Endothelial cell of umbilical vein (primary cell): ENCODE data around the gene HSPG2. TPM values are rescaled to one million over a fixed set of nuclear protein-coding genes. Genes with fewer than 3 reads are reported as not detected.

Experiments used
- BruUV-seq: library from RNA; stranded (reverse); fragments of 400-500 nt; replicated peaks from 2 replicates; lab custom pipeline; 2021; lab: Mats Ljungman, UMichigan
- CTCF ChIA-PET: fragments of 300-600, 350-600 bp; sonication (Branson Sonifier 250); formaldehyde crosslinking; loops from one replicate; lab custom pipeline; 2021; ENCODE audit warnings: antibody characterized with exemption, inconsistent platforms; lab: Charles Lee
- POLR2A ChIA-PET: fragments of 300-600, 350-600 bp; sonication (Branson Sonifier 250); formaldehyde crosslinking; loops from one replicate; lab custom pipeline; 2021; ENCODE audit warnings: antibody characterized with exemption, inconsistent platforms; lab: Charles Lee
- DNase-seq: peaks from one replicate; pipeline ENCODE4 v3.0.0-alpha.2; 2011; ENCODE audit warnings: low read depth, low spot score
- FAIRE-seq: peaks from 2 replicates; lab custom pipeline; 2011; peaks lifted over from hg19 to GRCh38; lab: Jason Lieb, UNC
- H2AFZ ChIP-seq: 2 replicates; pipeline ENCODE4 v1.6.0; 2012; ENCODE audit warnings: low read depth, low read length, control low read depth, inconsistent platforms
- H3K27ac ChIP-seq: 2 replicates; pipeline ENCODE4 v1.5.1; 2011; ENCODE audit warnings: low read depth, mild to moderate bottlenecking, control low read depth, low read length, moderate library complexity; ENCODE audit not compliant: insufficient read depth
- H3K27me3 ChIP-seq, 2 experiments: 2 replicates each; pipeline versions ENCODE4 v1.6.0 to v1.6.1; 2011; ENCODE audit warnings: low read length in 2 of 2, mixed read lengths in 1 of 2; ENCODE audit not compliant: control insufficient read depth in 2 of 2, insufficient read depth in 2 of 2
- H3K36me3 ChIP-seq, 2 experiments: 2 replicates in 1 of 2; 3 replicates in 1 of 2; pipeline ENCODE4 v1.5.1; 2011; ENCODE audit warnings: low read length in 2 of 2, mild to moderate bottlenecking in 1 of 2, moderate library complexity in 1 of 2; ENCODE audit not compliant: control insufficient read depth in 2 of 2, insufficient read depth in 2 of 2; ENCODE audit errors: extremely low read depth in 1 of 2
- H3K4me1 ChIP-seq: 3 replicates; pipeline ENCODE4 v1.5.1; 2011; ENCODE audit warnings: mild to moderate bottlenecking, low read length; ENCODE audit not compliant: control insufficient read depth, insufficient read depth; ENCODE audit errors: extremely low read depth
- H3K4me2 ChIP-seq: 2 replicates; pipeline ENCODE4 v1.6.1; 2011; ENCODE audit warnings: low read length, control low read depth, mixed read lengths; ENCODE audit not compliant: insufficient read depth
- H3K4me3 ChIP-seq, 3 experiments: fragments of 200-600 bp in 1 of 3; sonication (generic), shearing (Covaris generic) in 1 of 3; replicated peaks in 1 of 3; 2 replicates each; pipeline ENCODE4 v1.5.1; 2011 to 2016; ENCODE audit warnings: control low read depth in 3 of 3, low read length in 3 of 3, mild to moderate bottlenecking in 2 of 3, inconsistent platforms in 1 of 3, low read depth in 1 of 3, moderate library complexity in 1 of 3; ENCODE audit not compliant: insufficient read depth in 1 of 3
- H3K79me2 ChIP-seq: 2 replicates; pipeline ENCODE4 v1.6.0; 2012; ENCODE audit warnings: low read length, inconsistent platforms; ENCODE audit not compliant: control insufficient read depth, insufficient read depth
- H3K9ac ChIP-seq: replicated peaks from 2 replicates; pipeline ENCODE3; 2011; ENCODE audit warnings: low read length, control low read depth; ENCODE audit not compliant: insufficient read depth; ENCODE audit errors: extremely low read depth
- H3K9me1 ChIP-seq: replicated peaks from 3 replicates; pipeline ENCODE4 v1.6.0; 2011; ENCODE audit warnings: mild to moderate bottlenecking, low read length; ENCODE audit not compliant: control insufficient read depth, insufficient read depth; ENCODE audit errors: extremely low read depth
- H3K9me3 ChIP-seq: replicated peaks from 2 replicates; pipeline ENCODE4 v1.5.1; 2012; ENCODE audit warnings: low read length, inconsistent platforms; ENCODE audit not compliant: control insufficient read depth, insufficient read depth
- H4K20me1 ChIP-seq: replicated peaks from 2 replicates; pipeline ENCODE3; 2011; ENCODE audit warnings: mild to moderate bottlenecking, low read length; ENCODE audit not compliant: control insufficient read depth, insufficient read depth; ENCODE audit errors: extremely low read depth
- EZH2 ChIP-seq: IDR thresholded peaks from 2 replicates; pipeline ENCODE4 v1.6.1; 2012; ENCODE audit warnings: borderline replicate concordance, low read depth, mild to moderate bottlenecking, moderate library complexity, low read length, inconsistent platforms; ENCODE audit not compliant: severe bottlenecking
- FOS ChIP-seq: IDR thresholded peaks from 2 replicates; pipeline ENCODE4 v1.6.1; 2011; ENCODE audit warnings: mild to moderate bottlenecking, low read length, moderate library complexity, borderline replicate concordance; ENCODE audit not compliant: insufficient read depth
- MAX ChIP-seq: IDR thresholded peaks from 2 replicates; pipeline ENCODE4 v1.6.1; 2011; ENCODE audit not compliant: insufficient read depth, insufficient read length
- MYC ChIP-seq: IDR thresholded peaks from one replicate; pipeline ENCODE4 v1.6.1; 2011; ENCODE audit warnings: mild to moderate bottlenecking, low read depth, low read length
- POLR2AphosphoS5 ChIP-seq: IDR thresholded peaks from 2 replicates; pipeline ENCODE4 v1.6.1; 2012; ENCODE audit warnings: low read depth, mild to moderate bottlenecking, control low read depth, low read length, moderate library complexity; ENCODE audit not compliant: insufficient read depth
- dilution Hi-C: fragments of 300-500 bp; cut with MboI; formaldehyde crosslinking; loops from one replicate; pipeline ENCODE4 v1.15.0; 2019; ENCODE audit warnings: low sequenced_read_pairs; ENCODE audit not compliant: extremely low pct_ligation_motif_present
- intact Hi-C: fragments of 100-400 bp; cut with micrococcal nuclease; formaldehyde crosslinking; loops from one replicate; pipeline ENCODE4 v1.10.0; 2022
- polyA plus RNA-seq, 4 experiments: library from polyadenylated mRNA; depleted of rRNA in 3 of 4; stranded (reverse) in 3 of 4; unstranded in 1 of 4; fragments of >200 nt; gene quantifications; 2 replicates each; pipeline versions ENCODE4 v1.2.1 to v1.2.3, GENCODE V29; 2011 to 2012; ENCODE audit warnings: missing spikeins in 1 of 4
- total RNA-seq: library from RNA; stranded (reverse); gene quantifications from 2 replicates; pipeline ENCODE4 v1.2.3, GENCODE V29; 2021

HSPG2 gene
- total and polyA plus RNA-seq, 2 donors (not counting 3 experiments of a cell fraction or from before 2014, with no cell fraction given) = 734 to 3,499 TPM

- no peaks in the 10 kb centered on the region for H4K20me1 ChIP-seq
- peaks cover 20 to 25% of the 10 kb centered on the region in 2 experiments for H3K36me3 ChIP-seq
- H3K79me2 ChIP-seq = peaks cover 91% of the 10 kb centered on the region
- DNase-seq = no peak
- BruUV-seq = no TSS peak
- H3K27me3 ChIP-seq = no peaks in the 10 kb centered on the region
- ChIA-PET POLR2A (interaction anchor here (0.8 to 2.2 kb wide), 4 partner anchors 7 to 22 kb away, joined by 4 to 6 read pairs (median 4); no protein-coding TSS in a partner anchor), CTCF (interaction anchor here (0.9 to 1.1 kb wide), 2 partner anchors 13 to 42 kb away, joined by 3 to 4 read pairs; no protein-coding TSS in a partner anchor)
- dilution Hi-C loops = no loop called here
- H3K9me3 ChIP-seq = no peaks in the 10 kb centered on the region
- no peak overlapping the region for H3K4me2 ChIP-seq
- peak overlapping the region; percentile 17 for H3K9ac ChIP-seq
- H2AFZ ChIP-seq = no peak overlapping the region
- peaks cover 96% of the 10 kb centered on the region for H3K4me1 ChIP-seq
- FAIRE-seq = no peak
- intact Hi-C loops = no loop called here
- no peaks in the 10 kb centered on the region for H3K9me1 ChIP-seq
- peak overlapping the region; percentile 53 for H3K27ac ChIP-seq
- no peak overlapping the region for H3K4me3 ChIP-seq
- no peak for TF ChIP-seq MAX
- TF ChIP-seq POLR2AphosphoS5 = peak; percentile 52
Observed at GRCh38 chr1:21922090-21923013, 14.8 kb downstream of the HSPG2 start.

DNA sequence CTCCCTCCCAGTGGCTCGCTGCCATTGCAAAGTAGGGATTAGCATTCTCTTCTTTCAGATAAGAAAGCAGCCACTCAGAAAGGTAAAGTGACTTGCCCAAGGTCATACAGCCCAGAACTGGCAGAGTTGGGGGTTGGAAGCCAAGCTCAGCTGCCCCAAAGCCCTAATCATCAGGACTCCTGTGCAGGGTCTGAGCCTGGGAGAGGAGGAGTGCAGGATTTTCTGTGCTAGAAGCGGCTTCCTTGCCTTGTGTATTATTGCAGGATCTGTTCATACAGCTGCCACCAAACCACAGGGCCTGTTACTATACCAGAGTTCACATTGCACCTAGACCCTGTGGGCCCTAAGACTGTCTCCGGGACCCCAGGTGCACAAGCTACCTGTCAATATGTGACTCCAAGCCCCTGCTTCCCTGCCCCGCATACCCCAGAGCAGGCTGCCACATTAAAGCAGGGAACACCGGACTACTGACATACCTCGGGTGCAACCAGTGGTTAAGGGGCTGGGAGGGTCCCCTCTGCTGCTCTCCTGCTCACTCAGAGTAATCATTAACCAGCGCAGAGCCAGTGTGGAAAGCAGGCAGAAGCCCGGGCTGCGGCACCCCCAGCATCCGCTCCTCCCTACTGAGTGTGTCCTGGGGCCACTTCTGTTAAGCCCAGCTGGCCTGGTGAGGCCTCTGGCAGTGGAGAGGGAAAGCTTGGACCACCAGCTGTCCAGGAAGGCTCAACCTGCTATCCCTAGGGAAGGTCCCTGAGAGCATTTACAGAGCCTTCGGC, 15.8 kb downstream of the HSPG2 start:
- Histone ChIP-seq H3K9me3 (no peaks in the 10 kb centered on the region), H3K4me3 (no peak overlapping the region), H3K36me3 (peaks cover 23 to 24% of the 10 kb centered on the region in 2 experiments), H2AFZ (no peak overlapping the region), H4K20me1 (no peaks in the 10 kb centered on the region), H3K9ac (no peak overlapping the region), H3K4me2 (peak overlapping the region; percentile 23), H3K9me1 (no peaks in the 10 kb centered on the region), H3K27ac (peak overlapping the region; percentile 53), H3K4me1 (peaks cover 95% of the 10 kb centered on the region), H3K79me2 (peaks cover 90% of the 10 kb centered on the region), H3K27me3 (no peaks in the 10 kb centered on the region)
- DNase-seq = peak; percentile 35
- no TSS peak for BruUV-seq
- ChIA-PET POLR2A (interaction anchor here (1.5 kb wide), 1 partner anchor 23 kb away, joined by 4 read pairs; no protein-coding TSS in a partner anchor), CTCF (interaction anchor here (1.1 to 2.3 kb wide), 2 partner anchors 10 to 42 kb away, joined by 3 to 10 read pairs; no protein-coding TSS in a partner anchor)
- dilution Hi-C loops (no loop called here), intact Hi-C loops (no loop called here)
- TF ChIP-seq FOS (no peak), EZH2 (no peak), POLR2AphosphoS5 (peak; percentile 50), MYC (no peak)
- no peak for FAIRE-seq
